ENCODE data around the gene NQO2.

Gene NQO2

GRCh38 chr6:3057063-3057770 lies 57.5 kb downstream of the NQO2 start:
- TF ChIP-seq, protein P1, sequence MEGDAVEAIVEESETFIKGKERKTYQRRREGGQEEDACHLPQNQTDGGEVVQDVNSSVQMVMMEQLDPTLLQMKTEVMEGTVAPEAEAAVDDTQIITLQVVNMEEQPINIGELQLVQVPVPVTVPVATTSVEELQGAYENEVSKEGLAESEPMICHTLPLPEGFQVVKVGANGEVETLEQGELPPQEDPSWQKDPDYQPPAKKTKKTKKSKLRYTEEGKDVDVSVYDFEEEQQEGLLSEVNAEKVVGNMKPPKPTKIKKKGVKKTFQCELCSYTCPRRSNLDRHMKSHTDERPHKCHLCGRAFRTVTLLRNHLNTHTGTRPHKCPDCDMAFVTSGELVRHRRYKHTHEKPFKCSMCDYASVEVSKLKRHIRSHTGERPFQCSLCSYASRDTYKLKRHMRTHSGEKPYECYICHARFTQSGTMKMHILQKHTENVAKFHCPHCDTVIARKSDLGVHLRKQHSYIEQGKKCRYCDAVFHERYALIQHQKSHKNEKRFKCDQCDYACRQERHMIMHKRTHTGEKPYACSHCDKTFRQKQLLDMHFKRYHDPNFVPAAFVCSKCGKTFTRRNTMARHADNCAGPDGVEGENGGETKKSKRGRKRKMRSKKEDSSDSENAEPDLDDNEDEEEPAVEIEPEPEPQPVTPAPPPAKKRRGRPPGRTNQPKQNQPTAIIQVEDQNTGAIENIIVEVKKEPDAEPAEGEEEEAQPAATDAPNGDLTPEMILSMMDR (IDR thresholded peaks at IDR 0.05) = no peak

DNA sequence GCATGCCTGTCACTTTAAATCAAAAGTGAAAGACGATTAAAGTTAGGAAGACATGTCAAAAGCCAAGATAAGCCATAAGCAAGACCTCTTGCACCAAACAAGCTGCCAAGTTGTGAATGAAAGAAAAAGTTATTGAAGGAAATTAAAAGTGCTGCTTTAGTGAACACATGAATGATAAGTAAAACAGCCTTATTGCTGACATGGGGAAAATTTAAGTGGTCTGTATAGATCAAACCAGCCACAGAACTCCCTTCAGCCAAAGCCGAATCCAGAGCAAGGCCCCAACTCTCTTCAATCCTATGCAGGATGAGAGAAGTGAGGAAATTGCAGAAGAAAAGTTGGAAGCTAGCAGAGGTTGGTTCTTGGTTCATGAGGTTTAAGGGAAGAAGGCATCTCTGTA lies 59.3 kb downstream of the NQO2 start:
- TF ChIP-seq, protein P1 (IDR thresholded peaks at IDR 0.05) = no peak

DNA sequence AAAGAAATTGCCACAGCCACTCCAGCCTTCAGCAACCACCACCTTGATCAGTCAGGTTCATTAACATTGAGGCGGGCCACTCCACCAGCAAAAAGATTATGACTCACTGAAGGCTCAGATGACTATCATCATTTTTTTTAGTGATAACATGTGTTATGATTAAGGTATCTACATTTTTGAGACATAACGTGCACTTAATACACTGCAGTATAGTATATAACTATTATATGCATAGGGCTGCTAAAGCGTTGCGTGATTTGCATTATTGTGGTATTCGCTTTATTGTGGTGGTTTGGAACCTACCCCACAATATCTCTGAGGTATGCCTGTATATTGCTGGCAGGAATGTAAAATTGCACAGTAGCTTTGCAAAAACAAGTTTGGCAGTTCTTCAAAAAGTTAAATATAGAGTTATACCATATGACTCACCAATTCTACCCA lies 61.8 kb downstream of the NQO2 start:
- TF ChIP-seq, protein P1 (IDR thresholded peaks at IDR 0.05) = no peak

DNA sequence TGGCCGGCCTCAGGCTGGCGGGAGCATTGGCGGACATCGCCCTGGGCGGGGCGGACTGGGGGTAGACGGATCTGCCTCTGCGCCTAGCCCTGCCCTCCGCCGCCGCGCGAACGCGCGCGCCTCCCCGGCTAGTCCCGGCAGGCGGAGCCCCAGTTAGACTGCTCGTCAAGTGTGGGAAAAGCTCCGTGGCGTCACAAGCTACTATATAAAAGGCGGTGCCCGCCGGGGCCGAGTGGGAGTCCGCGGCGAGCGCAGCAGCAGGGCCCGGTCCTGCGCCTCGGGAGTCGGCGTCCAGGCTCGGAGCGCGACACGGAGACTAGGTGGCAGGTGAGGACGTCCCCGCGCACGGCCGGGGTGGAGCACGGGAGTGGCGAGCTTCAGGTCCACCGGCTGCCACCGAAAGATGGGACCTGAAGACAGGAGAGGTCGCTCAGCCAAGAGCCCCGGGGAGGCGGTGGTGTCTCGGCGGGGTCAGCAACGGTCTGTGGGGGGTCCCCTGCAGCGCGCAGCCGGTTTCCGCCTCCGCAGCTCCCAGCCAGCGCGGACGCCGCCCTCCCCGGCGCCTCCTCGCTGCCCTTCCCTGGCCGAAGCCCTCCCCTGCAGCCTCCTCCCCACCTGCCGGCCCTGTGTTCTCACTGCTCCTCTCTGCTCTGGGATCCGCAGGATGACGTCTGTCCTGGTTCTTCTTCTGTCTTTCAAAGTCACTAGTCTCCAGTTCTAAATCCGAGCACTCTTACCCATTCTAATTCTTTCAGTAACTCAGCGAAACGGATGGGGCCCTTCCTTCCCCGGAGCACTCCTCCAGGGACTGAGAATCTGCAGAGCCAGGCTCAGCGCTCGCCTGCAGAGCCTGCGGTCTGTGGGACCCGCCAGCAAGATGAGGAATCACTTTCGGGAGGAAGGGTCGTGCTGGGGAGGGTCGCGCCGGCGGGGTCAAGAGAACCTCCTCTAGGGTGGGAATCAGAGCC lies 64.3 kb downstream of the NQO2 start:
- TF ChIP-seq, protein P1 (IDR thresholded peaks at IDR 0.05) = no peak

DNA sequence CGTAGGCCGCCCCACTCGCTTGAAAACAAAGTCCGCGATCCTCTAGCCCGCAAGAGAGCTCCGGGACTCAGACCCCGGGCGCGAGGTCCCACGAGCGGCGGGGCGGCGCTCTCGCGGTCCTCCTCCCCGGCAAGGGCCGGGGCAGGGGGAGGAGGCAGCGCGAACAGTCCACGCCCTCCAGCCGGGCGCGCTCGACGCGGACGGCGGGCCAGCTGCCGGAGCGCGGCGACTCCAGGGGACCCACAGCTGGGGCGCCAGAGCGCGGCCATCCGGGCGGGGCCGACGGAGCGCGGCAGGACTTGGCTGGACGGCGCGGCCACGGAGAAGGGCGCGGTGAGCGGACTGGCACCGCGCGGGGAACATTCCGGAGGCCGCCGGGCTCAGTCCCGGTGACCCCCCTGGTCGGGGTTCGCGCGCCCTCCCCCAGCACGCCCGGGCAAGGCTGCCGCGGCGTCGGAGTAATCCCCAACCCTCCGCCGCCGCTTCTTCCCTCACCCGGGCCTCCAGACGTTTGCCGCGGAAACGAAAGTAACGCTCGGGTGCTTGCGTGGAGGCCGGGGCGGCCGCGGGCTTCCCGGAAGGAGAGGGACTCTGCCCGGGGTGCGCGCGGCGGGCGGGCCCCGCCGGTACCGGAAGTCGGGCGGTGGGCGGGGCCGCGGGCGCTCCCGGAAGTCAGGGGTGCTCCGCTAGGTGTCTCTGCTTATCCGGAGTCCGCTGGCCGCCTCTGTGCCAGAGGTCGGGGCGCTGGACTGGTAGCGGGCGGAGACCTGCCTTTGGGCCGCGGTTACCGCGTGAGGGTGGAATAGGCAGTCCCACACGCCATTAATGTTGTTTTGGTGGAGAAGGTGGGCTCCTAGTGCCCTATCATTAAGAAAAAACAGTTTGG lies 68.9 kb downstream of the NQO2 start, which contains the start of gene RIPK1:
Gene RIPK1 (plus strand): TSS at position 166 of the 886 bp plus-strand sequence. CDS start 8,330 bp downstream, outside the sequence.
- TF ChIP-seq, protein P1 (IDR thresholded peaks at IDR 0.05) = no peak; the same call in 1 of the 2 replicates
